Liver (tissue), 9 donors: ENCODE data around the gene ZIC2. TPM values are rescaled to one million over a fixed set of nuclear protein-coding genes. Genes with fewer than 3 reads are reported as not detected.

Experiments used
- DNase-seq: peaks from one replicate; pipeline ENCODE4 v3.0.0-alpha.2; 2017; ENCODE audit warnings: low spot score
- H3K27ac ChIP-seq, 2 donors: one replicate each; pipeline ENCODE4 v1.7.0; 2013; ENCODE audit warnings: inconsistent platforms in 2 of 2, low read length in 2 of 2, control low read depth in 1 of 2, low read depth in 1 of 2, mild to moderate bottlenecking in 1 of 2
- H3K27me3 ChIP-seq, 4 donors: one replicate each; pipeline versions ENCODE4 v1.6.1 to v1.7.0; 2013; ENCODE audit warnings: low read length in 3 of 4, inconsistent platforms in 1 of 4, mild to moderate bottlenecking in 1 of 4, moderate library complexity in 1 of 4; ENCODE audit not compliant: control insufficient read depth in 4 of 4, insufficient read depth in 4 of 4
- H3K36me3 ChIP-seq, 4 donors: one replicate each; pipeline versions ENCODE4 v1.6.1 to v1.7.0; 2013; ENCODE audit warnings: low read length in 3 of 4, mild to moderate bottlenecking in 3 of 4, low read depth in 1 of 4, moderate library complexity in 1 of 4; ENCODE audit not compliant: control insufficient read depth in 4 of 4, insufficient read depth in 3 of 4
- H3K4me1 ChIP-seq, 4 donors: one replicate each; pipeline versions ENCODE4 v1.6.1 to v1.7.0; 2013; ENCODE audit warnings: low read length in 3 of 4, mild to moderate bottlenecking in 3 of 4, moderate library complexity in 1 of 4; ENCODE audit not compliant: control insufficient read depth in 4 of 4, insufficient read depth in 4 of 4
- H3K4me3 ChIP-seq, 3 donors: one replicate each; pipeline versions ENCODE4 v1.6.1 to v1.7.0; 2013; ENCODE audit warnings: low read length in 3 of 3, control low read depth in 1 of 3, low read depth in 1 of 3, mild to moderate bottlenecking in 1 of 3
- H3K9ac ChIP-seq, 2 donors: one replicate each; pipeline ENCODE4 v1.7.0; 2013; ENCODE audit warnings: low read length in 2 of 2, mild to moderate bottlenecking in 2 of 2, moderate library complexity in 2 of 2, control low read depth in 1 of 2, low read depth in 1 of 2
- H3K9me3 ChIP-seq, 4 donors: one replicate each; pipeline versions ENCODE4 v1.6.1 to v1.7.0; 2013; ENCODE audit warnings: low read length in 3 of 4; ENCODE audit not compliant: control insufficient read depth in 4 of 4
- ATF3 ChIP-seq: IDR thresholded peaks from 2 replicates; pipeline ENCODE4 v1.6.1; 2016; ENCODE audit warnings: antibody characterized with exemption
- FOXA1 ChIP-seq: IDR thresholded peaks from 2 replicates; pipeline ENCODE4 v1.6.1; 2016; ENCODE audit warnings: antibody characterized with exemption
- HNF4A ChIP-seq, 2 donors: conservative IDR thresholded peaks; 2 replicates each; pipeline ENCODE4 v1.6.1; 2016; ENCODE audit warnings: antibody characterized with exemption in 2 of 2, mild to moderate bottlenecking in 2 of 2
- JUND ChIP-seq, 2 donors: IDR thresholded peaks; 2 replicates each; pipeline ENCODE4 v1.6.1; 2016; ENCODE audit warnings: antibody characterized with exemption in 2 of 2
- MAX ChIP-seq: IDR thresholded peaks from 2 replicates; pipeline ENCODE4 v1.6.1; 2016; ENCODE audit warnings: antibody characterized with exemption
- RXRA ChIP-seq, 2 donors: IDR thresholded peaks; 2 replicates each; pipeline ENCODE4 v1.6.1; 2017 to 2018; ENCODE audit warnings: antibody characterized with exemption in 2 of 2, mild to moderate bottlenecking in 1 of 2
- SP1 ChIP-seq: IDR thresholded peaks from 2 replicates; pipeline ENCODE4 v1.6.1; 2018; ENCODE audit warnings: antibody characterized with exemption, mild to moderate bottlenecking
- TAF1 ChIP-seq: conservative IDR thresholded peaks from 2 replicates; pipeline ENCODE4 v1.6.1; 2016; ENCODE audit warnings: antibody characterized with exemption, mild to moderate bottlenecking
- YY1 ChIP-seq: IDR thresholded peaks from 2 replicates; pipeline ENCODE4 v1.6.1; 2016; ENCODE audit warnings: antibody characterized with exemption, mild to moderate bottlenecking
- ZBTB33 ChIP-seq: IDR thresholded peaks from 2 replicates; pipeline ENCODE4 v1.6.1; 2016; ENCODE audit warnings: antibody characterized with exemption
- WGBS: extraction: QIAGEN DNeasy Blood & Tissue Kit; methylation state at CpG from one replicate; pipeline ENCODE4 v1.1.7; 2013; 5-methylcytosine and 5-hydroxymethylcytosine counted together
- polyA plus RNA-seq, 2 donors: library from polyadenylated mRNA; stranded (reverse) in 1 of 2; unstranded in 1 of 2; fragments of 200-250 nt in 1 of 2; fragments of >200 nt in 1 of 2; fragmentation: Nextera tagmentation in 1 of 2; extraction: Ambion mirVana in 1 of 2; gene quantifications; one replicate each; pipeline versions ENCODE4 v1.2.1 to v1.2.3, GENCODE V29; 2013 to 2015
- total RNA-seq, 2 donors: library from RNA; depleted of rRNA; stranded (reverse); fragments of >200 nt; gene quantifications; one replicate each; pipeline ENCODE4 v1.2.3, GENCODE V29; 2014
- donor health status: healthy.
- donor health status: healthy.
- donor health status: healthy.
- donor health status: healthy.
- donor health status: healthy.

Gene ZIC2
- total and polyA plus RNA-seq, 4 donors = not detected

GRCh38 chr13:99968521-99969452, 12.8 kb upstream of the ZIC2 start:
- Histone ChIP-seq H3K27me3 (peaks cover 0 to 47% (median 26%) of the 10 kb centered on the region in 4 donors), H3K9ac (no peak overlapping the region), H3K4me3 (peak overlapping the region in 1 of 3 donors; percentile 41), H3K27ac (no peak overlapping the region), H3K36me3 (no peaks in the 10 kb centered on the region), H3K9me3 (peaks cover 0 to 16% (median 0%) of the 10 kb centered on the region in 4 donors), H3K4me1 (peaks cover 0 to 29% (median 14%) of the 10 kb centered on the region in 4 donors)
- WGBS = 19% methylated on average over 81 of the region's 81 CpGs
- DNase-seq = no peak
- TF ChIP-seq YY1 (no peak), ATF3 (no peak), JUND (IDR thresholded peaks at IDR 0.05) (no peak), ZBTB33 (no peak), FOXA1 (no peak)

- peaks cover 0 to 29% (median 14%) of the 10 kb centered on the region in 4 donors for H3K4me1 ChIP-seq
- no peak overlapping the region for H3K27ac ChIP-seq
- no peaks in the 10 kb centered on the region for H3K36me3 ChIP-seq
- DNase-seq = no peak
- peaks cover 0 to 51% (median 29%) of the 10 kb centered on the region in 4 donors for H3K27me3 ChIP-seq
- 14% methylated on average over 52 of the region's 52 CpGs for WGBS
- H3K9me3 ChIP-seq = peaks cover 0 to 16% (median 0%) of the 10 kb centered on the region in 4 donors
- H3K4me3 ChIP-seq = peak overlapping the region in 1 of 3 donors; percentile 57
- H3K9ac ChIP-seq = no peak overlapping the region
- TF ChIP-seq TAF1 (no peak), MAX (no peak), SP1 (no peak), RXRA (IDR thresholded peaks at IDR 0.05) (no peak), HNF4A (conservative IDR thresholded peaks at IDR 0.05) (no peak)
Observed at GRCh38 chr13:99969453-99969918, 12.1 kb upstream of the ZIC2 start.

GRCh38 chr13:99969919-99970650, 11.5 kb upstream of the ZIC2 start:
- WGBS = 2% methylated on average over 79 of the region's 79 CpGs
- H3K4me3 ChIP-seq = peak overlapping the region in 1 of 3 donors; percentile 57
- H3K4me1 ChIP-seq = peaks cover 0 to 29% (median 14%) of the 10 kb centered on the region in 4 donors
- H3K27me3 ChIP-seq = peaks cover 3 to 56% (median 30%) of the 10 kb centered on the region in 4 donors
- TF ChIP-seq ATF3 = no peak
- H3K9ac ChIP-seq = no peak overlapping the region
- H3K36me3 ChIP-seq = no peaks in the 10 kb centered on the region
- DNase-seq = no peak
- H3K9me3 ChIP-seq = peaks cover 0 to 16% (median 0%) of the 10 kb centered on the region in 4 donors
- H3K27ac ChIP-seq = no peak overlapping the region
